Renal cortical epithelial cell (primary cell): Measurements from ENCODE around the gene MGARP. TPM values are rescaled to one million over a fixed set of nuclear protein-coding genes. Genes with fewer than 3 reads are reported as not detected.
"Not testable (repeated sequence)": the region's sequence is repeated elsewhere in the genome, so short reads cannot be mapped to it uniquely, and the experiment has no call there.

Experiments used
- DNase-seq: peaks from one replicate; pipeline ENCODE4 v3.0.0-alpha.2; 2011; ENCODE audit warnings: low read depth
- total RNA-seq: library from RNA; depleted of rRNA; stranded (reverse); fragments of >200 nt; gene quantifications from 2 replicates; pipeline ENCODE4 v1.2.3, GENCODE V29; 2014

MGARP gene
- 2.3 and 2.6 TPM in 2 replicates for total RNA-seq

DNA sequence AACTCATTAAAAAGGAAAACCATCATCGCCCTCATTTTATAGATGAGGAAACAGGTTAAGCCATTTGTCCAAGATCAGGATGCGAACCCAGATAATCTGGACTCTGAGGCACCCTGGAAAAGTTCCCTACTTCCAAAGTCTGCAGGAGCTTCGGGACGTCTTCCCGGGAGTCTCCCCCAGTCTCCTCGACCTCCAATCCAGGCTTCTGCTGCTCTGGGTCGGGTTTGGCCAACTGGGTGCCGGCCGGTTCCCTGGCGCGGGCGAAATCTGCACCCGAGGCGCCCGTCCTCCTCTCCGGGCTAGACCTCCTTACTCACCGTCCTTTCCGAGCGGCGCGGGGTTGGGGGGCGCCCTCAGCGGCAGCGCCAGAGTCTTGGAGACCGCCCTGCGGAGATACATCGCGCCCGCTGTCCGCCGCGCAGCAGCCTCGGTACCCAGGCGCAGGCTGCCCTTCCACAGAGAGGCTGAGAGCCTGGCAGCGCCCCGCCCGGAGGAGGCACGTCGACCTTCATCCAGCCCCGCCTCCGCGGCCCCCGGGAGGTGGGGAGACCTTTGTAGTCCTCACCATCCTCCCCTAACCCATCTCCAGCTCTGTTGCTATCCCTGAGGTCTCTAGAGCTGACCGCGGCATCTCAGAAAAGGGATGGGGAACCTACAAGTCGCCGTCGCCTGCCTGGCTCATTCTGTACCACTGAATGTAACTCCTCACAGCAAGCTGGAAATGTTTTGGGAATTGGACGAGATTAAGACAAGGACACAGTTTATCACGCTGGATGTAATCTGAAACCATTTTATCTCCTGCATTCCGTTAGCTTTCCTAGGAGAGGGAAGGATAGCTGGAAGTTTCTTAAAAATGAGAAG, at the start of gene MGARP:
Gene MGARP (minus strand): TSS at position 466 of the 861 bp plus-strand sequence. CDS start 67 bp downstream, at position 399.
- no peak for DNase-seq

DNA sequence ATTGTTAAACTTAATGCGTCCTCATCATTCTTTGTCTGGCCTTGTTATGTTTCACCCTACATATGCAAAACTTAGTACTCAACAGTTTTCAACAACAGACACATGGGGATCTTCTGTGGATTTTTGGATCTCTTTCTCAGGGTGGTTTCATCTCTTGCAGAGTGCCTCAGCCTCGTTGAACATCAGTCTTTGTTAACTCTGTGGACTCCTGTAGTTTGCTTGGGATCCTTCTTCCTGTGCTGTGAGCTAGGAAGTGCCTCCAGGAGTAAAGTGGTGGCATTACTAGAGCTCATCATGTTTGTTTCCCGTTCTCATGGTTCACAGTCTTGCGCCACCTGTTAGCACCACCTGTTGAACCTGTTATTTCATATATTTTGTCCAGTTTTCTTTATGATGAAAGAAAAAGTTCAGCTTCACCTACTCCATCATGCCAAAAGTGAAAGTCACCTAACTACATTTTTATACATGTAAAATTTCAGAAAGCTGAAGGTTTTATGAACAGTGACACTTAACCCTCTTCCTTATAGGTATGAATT, 49.7 kb upstream of the MGARP start:
- DNase-seq = no peak

DNA sequence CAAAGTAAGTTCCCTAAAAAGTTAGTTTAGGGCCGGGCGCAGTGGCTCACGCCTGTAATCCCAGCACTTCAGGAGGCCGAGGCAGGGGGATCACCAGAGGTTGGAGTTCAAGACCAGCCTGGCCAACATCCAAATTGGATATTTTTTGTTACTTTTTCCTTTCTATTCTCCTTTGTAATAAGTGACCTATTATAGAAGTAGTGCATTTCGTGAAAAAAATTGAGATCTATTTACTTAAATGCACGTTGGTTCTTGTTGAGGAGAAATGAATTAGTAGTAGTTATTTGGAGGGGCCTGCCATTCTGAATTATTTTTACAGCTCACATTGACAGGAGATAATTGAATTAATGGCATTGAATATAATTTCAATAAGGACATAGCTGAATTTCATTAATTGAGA, 44.6 kb upstream of the MGARP start:
- no peak for DNase-seq

DNA sequence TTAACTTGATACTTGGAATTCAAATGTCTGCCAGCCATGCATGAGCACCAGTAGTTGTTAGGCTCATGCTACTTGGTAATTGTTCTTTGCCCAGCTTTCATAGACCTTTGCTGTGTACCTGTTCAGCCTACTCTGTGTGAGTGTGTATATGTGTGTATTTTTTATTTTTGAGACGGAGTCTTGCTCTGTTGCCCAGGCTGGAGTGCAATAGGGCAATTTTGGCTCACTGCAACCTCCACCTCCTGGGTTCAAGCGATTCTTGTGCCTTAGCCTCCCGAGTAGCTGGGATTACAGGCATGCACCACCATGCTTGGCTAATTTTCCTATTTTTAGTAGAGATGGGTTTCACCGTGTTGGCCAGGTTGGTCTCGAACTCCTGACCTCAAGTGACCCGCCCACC, 42.5 kb upstream of the MGARP start:
- DNase-seq = not testable (repeated sequence)

DNA sequence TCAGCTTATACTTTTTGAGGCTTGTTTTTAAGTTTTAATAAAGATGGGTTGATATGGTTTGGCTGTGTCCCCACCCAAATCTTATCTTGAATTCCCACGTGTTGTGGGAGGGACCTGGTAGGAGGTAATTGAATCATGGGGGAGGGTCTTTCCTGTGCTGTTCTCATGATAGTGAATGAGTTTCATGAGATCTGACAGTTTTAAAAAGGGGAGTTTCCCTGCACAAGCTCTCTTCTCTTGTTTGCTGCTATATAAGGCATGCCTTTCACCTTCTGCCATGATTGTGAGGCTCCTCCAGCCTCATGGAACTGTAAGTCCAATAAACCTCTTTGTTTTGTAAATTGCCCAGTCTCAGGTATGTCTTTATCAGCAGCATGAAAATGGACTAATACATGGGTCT, 42.0 kb upstream of the MGARP start:
- DNase-seq = not testable (repeated sequence)

DNA sequence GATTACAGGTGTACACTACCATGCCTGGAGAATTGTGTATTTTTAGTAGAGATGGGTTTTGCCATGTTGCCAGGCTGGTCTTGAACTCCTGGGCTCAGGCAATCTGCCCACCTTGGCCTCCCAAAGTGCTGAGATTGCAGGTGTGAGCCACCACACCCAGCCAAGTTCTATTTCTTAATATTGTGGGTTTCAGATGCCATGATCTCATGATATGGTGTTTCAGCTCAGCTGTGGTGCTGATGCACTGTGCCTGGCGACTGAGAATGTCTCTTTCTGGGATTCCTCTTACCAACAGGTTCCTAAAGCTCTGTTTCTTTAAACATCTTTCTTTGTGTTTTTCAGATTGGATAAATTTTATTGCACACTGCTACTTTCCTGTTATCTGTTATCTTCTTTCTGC, 39.5 kb upstream of the MGARP start:
- no peak for DNase-seq

DNA sequence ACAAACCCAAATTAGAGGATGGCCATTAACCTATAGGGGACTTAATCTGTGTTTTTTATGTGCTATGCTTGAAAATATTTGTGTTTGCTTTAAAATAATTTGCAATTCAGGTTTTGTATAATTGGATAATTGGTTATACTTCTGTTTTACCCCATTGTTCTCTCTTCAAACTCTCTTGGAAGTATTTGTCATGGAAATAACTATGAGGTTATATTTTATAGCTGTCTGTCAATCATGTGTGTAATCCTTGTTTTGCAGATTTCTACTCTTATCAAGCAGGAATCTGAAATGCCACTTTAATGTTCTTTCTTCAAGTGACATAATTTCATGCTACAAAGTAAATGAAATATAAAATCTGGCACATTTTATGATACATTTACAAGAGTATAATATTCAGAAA, 37.6 kb upstream of the MGARP start:
- no peak for DNase-seq

DNA sequence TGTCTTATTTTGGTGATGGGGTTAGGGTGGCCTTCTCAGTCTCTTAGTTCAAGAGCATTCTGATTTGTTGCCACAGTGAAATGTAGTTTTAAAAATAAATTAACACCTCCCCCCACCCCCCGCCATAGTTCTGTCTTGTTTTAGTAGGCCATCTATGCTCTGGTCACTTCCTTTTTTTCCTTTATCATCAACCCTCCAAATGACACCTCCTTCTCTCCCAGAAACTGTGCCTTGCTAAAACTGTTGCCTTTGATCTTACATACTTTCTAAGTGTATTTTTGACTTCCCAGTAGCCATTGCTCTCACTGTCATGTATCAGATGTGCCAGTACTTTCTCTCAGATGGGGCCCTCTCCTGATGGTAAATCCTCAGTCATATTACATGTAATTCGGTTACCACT, 36.7 kb upstream of the MGARP start:
- no peak for DNase-seq

DNA sequence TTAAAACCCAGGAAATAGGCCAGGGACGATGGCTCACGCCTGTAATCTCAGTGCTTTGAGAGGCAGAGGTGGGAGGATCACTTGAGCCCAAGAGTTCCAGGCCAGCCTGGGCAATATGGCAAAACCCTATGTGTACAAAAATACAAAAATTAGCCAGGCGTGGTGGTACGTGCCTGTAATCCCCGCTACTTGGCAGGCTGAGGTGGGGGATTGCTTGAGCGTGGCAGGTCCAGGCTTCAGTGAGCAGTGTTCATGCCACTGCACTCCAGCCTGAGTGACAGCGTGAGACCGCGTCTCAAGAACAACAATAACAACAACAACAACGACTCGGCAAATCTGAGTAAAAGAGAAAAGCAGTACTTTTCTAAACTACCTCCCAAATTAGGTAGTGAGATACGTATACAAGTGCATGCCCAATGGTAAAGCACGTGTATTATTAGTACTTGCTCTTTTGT, 35.2 kb upstream of the MGARP start:
- DNase-seq = peak; percentile 28

DNA sequence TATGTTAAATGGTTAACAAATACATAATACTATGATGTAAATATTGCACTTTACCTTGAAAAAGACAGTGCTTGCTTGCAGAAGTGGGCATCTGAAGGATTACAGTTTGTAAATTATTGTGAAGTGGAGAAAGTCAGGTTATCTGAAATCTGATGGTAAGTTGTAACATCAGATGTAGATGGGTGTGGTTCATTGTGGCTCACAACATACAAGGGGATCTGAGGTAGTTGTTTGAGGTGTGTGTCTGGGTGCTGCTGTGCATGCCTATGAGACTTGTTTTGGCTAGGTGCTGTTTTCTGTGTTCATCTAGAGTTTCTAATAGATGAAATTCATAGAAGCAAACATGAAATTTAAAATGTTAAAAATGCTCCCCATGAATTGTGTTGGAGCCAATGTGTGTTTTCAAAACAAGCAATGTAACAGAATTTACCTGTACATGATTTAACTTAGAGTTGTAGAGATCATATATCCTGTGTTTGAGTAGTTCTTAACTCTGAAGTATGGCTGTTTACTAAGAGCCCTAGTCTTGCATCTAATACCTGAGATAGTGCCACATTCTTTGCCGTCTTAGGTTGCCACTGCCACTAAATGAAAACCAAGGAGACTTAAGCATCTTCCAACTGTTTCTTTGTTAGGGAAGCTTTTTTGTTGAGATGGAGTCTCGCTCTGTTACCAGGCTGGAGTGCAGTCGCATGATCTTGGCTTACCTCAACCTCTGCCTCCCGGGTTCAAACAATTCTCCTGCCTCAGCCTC, 34.2 kb upstream of the MGARP start:
- DNase-seq = no peak

DNA sequence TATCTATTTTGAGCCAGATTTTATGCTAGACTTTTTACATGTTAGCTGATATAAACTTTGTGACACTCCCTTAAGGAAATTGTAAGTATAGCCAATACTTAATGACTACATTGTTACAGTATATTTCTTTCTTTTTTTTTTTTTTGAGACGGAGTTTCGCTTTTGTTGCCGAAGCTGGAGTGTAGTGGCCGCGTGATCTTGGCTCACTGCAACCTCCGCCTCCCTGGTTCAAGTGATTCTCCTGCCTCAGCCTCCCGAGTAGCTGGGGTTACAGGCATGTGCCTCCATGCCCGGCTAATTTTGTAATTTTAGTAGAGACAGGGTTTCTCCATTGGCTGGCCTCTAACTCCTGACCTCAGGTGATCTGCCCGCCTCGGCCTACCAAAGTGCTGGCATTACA, 33.4 kb upstream of the MGARP start:
- not testable (repeated sequence) for DNase-seq

DNA sequence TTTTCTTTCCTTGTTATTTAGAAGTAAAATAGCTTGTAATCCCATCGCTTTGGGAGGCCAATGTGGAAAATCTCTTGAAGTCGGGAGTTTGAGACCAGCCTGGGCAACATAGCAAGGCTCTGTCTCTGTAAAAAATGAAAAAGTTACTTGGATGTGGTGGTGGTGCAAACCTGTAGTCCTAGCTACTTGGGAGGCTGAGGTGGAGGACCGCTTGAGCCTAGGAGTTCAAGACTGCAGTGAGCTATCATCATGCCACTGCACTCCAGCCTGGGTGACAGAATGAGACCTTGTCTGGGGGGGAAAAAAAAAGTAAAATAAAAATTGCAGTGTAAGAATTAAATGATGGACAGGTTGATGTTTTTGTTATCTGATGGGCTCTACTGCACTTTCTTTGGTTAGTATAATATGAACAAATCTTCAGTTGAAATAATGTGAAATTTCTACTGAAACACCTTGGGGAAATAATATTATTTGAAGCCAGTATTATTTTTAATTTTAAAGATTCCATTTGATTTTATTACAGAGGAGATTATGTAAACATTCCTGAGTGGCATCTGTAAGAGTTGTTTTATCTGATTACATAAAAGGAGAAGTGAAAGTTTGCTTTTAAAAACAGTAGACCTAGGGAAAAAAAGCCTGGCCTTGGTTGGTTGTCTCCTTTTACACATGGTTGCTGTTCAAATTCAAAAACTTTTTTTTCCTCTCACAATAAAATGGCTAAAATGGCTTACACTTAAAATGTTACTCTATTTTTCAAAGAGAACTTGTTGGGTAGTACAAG, 32.7 kb upstream of the MGARP start:
- no peak for DNase-seq

DNA sequence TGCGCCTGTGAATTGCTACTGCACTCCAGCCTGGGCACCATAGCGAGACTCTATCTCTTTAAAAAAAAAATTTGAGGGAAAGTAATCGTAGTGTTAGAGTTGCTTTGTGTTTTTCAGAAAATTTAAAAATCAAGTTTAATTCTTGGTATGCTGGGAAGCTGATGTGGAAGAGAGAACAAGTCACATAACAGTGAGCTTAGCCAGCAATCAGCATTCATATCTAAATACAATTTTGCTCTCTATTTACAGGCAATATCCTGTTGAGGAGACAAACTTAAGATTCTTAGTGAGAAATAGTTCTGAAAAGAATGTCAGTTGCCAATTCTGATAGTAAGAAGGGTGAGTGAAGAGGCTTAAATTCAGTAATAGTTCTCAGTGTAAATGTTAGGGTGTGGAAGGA, 31.9 kb upstream of the MGARP start:
- DNase-seq = no peak

DNA sequence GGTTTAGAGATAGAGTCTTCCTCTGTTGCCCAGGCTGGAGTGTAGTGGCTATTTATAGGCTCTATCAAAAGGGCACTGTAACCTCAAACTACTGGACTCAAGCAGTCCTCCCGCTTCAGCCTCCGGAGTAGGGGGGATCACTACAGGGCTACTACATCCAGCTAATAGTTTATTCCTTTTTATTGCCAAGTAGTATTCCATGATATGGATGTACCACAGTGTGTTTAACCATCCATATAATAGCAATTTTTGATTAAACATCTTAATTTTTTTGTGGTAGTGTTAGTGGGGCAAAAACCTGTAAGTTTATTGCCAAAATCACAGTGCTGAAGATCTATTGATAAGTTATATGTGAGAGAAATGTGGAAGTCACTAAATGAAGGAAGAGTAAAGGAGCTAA, 24.9 kb upstream of the MGARP start:
- no peak for DNase-seq

DNA sequence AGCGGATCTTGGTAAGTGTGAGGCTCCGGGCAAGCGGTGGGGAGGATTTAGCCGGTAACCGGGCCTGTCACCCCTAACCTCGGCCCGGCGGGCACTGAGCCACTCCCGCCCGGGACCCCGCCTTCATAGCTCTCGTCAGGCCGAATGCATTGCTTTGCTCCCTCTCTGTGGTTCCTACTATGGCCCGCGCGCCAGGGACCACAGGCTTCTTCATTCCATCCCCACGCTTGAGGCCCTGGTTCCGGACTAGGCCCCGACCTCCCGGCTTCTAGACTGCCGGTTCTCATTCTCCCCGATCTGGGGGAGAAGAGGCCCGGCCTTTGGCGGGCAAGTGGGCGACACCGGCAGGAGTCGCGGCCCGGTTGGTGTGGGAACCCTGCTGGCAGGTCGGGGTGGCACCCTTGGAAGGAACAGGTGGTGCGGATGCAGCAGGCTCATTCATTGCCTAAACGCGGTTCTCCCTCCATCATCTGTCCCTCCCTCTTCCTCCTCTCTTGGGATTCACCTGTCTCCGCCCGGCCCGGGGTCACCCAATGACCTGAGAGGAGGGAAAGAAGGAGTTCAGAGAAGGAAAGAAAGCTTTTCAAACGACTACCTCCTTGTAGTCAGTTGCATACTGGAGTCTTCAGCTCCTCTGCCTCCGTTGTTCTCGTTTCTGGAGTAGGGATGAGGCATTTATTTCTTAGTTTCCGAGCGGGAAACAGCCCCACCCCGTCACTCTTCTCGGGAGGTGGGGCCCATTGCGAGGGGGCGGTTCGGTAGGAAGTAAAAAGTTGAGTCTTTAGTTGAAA, 22.0 kb upstream of the MGARP start, which contains the start of gene NDUFC1:
Gene NDUFC1 (minus strand): TSS at position 657 of the 791 bp plus-strand sequence. CDS start 6,679 bp downstream, outside the sequence.
- peak; percentile 26 for DNase-seq

DNA sequence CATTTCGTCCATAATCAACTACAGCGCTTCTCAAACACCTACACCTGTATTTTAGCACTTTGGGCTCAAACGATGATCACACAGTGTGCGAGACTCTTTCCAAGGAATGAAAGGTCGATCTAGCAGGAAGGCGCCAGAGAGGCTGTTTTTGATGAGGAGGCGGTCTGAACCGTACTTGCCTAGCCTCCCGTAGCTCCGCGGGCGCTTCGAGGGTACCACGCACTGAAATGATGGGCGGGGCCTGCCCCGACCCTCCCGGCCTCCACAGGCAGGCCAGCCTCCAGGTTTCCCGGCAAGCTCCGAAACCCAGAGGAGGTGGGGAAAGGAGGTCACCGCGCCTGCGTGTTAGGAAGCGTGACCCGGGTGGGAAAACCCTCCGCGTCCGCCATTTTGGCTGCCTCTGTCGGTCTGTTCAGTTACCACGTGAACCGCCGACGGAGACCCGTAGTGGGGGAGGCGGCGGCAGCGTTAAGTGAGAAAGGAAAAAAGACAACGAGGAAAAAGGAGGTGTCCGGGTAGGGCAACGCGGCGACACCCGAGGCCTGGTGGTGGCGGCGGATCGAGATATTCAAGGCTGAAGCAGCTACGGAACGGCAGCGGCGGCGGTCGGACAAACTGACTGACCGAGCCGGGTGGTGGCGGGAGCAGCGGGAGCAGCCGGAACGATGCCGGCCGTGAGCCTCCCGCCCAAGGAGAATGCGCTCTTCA, 21.2 kb upstream of the MGARP start, which contains the start of gene NAA15:
Gene NAA15 (plus strand): TSS at position 393 of the 708 bp plus-strand sequence. CDS start 273 bp downstream, at position 666.
- DNase-seq = peak; percentile 91

DNA sequence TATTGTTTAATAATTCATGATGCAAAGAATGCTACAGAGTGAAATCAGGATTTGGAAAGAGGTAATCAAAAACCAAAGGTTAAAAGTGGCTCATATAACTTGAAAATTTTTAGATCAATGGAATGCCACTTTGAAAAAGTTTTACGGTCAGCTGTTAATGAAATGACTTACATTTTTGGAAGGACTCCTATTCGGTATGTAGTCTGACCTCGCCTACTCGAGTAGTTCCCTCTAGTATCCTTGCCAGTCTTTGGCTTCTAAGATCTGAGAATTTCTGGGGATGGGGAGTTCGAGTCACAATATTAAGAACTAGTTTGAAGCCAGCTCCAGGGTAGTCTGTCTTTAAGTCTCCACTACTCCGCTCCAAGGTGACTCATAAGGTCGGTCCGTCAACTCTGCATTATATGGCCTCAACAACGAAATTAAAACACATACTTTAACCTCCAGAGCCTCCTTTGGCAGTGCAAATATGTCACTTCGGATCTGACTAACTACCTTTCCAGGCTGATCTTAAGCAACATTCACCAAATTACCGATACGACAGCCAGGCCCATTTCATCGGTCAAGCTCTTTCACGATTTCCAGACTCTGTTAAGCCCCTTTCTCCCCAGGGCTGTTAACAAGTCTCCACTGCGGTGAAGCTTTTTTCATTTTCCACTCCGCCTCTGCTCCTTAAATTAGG, 20.5 kb upstream of the MGARP start:
- DNase-seq = peak; percentile 68

DNA sequence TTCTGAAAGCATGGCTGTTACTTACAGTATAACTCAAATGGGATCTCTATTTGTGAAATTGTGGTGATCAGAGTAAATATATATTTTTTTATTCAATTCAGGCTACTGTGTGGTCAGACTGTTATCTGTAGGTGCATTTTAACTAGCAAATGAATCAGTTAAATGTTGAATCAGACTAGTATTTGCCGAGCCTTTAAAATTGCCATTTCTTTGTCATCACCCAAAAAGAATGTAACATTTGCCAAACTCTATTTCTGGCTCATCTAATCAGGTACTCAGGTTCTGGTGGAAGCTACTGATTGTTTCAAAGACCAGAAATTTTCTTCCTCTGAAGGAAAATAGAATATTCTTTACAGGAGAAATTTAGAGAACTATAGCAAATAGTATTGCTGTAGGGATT, 19.5 kb upstream of the MGARP start:
- no peak for DNase-seq

DNA sequence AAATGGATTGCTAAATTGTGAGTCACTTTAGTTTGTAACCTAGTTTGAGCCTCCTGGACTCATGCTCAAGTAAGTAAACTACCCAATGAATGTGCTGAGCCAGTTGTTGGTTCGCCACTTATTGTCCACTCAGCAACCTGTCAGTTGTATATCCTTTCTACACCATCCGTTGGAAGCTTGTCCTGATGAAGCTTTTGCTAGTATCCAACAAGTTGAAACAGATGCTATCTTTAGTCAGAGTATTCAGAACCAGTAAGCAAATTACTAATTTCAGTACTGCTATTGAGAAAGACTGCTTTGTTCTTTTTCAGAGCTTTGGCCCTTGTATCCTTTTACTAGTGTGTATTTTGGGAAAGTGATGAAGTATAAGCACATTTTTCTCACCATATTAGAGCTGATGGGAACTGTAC, 17.0 kb upstream of the MGARP start:
- DNase-seq = peak; percentile 66

DNA sequence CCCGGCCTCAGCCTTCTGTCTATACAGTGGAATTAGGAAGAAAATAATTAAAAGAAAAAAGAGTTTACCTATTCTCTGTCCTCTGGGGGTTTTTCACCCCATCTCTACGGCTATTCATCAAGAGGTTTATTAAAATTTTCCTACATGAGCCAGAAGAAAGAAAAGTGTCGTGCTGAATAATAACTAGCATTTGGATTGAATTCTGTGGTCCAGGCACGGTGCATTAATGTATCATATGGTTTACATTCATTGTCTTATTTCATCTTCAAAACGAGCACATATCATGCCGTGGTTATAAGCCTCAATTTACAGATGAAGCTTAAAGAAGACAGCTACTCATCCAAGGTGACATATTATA, 15.9 kb upstream of the MGARP start:
- no peak for DNase-seq
